H9 (cell line): ENCODE measurements around the gene CYP17A1. TPM values are rescaled to one million over a fixed set of nuclear protein-coding genes. Genes with fewer than 3 reads are reported as not detected.

ENCODE experiments used
- DNase-seq: peaks from one replicate; pipeline ENCODE4 v3.0.0-alpha.2; 2017
- H2AFZ ChIP-seq: one replicate; pipeline ENCODE4 v1.6.1; 2013; ENCODE audit warnings: mild to moderate bottlenecking, low read length, control low read depth, moderate library complexity
- H2AK5ac ChIP-seq: 2 replicates; pipeline ENCODE4 v1.6.1; 2013; ENCODE audit warnings: low read length, control low read depth, mixed read lengths; ENCODE audit not compliant: insufficient read length
- H2BK120ac ChIP-seq: one replicate; pipeline ENCODE4 v1.6.1; 2013; ENCODE audit warnings: low read depth, mild to moderate bottlenecking, low read length, control low read depth, inconsistent platforms; ENCODE audit not compliant: poor library complexity, severe bottlenecking
- H2BK12ac ChIP-seq: 2 replicates; pipeline ENCODE4 v1.6.1; 2013; ENCODE audit warnings: low read length, control low read depth, mixed read lengths, low read depth; ENCODE audit not compliant: insufficient read length
- H2BK15ac ChIP-seq: 2 replicates; pipeline ENCODE4 v1.6.1; 2013; ENCODE audit warnings: low read depth, low read length, control low read depth
- H2BK20ac ChIP-seq: one replicate; pipeline ENCODE4 v1.6.1; 2013; ENCODE audit warnings: low read depth, mild to moderate bottlenecking, low read length, control low read depth, inconsistent platforms; ENCODE audit not compliant: poor library complexity, severe bottlenecking
- H2BK5ac ChIP-seq: 2 replicates; pipeline ENCODE4 v1.6.1; 2013; ENCODE audit warnings: low read length, control low read depth, mixed read lengths; ENCODE audit not compliant: insufficient read length
- H3K14ac ChIP-seq: 2 replicates; pipeline ENCODE4 v1.6.1; 2013; ENCODE audit warnings: low read length, control low read depth; ENCODE audit not compliant: insufficient read depth
- H3K18ac ChIP-seq: 2 replicates; pipeline ENCODE4 v1.6.1; 2013; ENCODE audit warnings: low read depth, mild to moderate bottlenecking, mixed read lengths, low read length, control low read depth; ENCODE audit not compliant: insufficient read length
- H3K23ac ChIP-seq: 2 replicates; pipeline ENCODE4 v1.6.1; 2013; ENCODE audit warnings: low read length, control low read depth, mixed read lengths, low read depth; ENCODE audit not compliant: insufficient read length
- H3K23me2 ChIP-seq: 2 replicates; pipeline ENCODE4 v1.6.1; 2013; ENCODE audit warnings: low read depth, mild to moderate bottlenecking, mixed read lengths, low read length, control low read depth; ENCODE audit not compliant: insufficient read length, poor library complexity, severe bottlenecking
- H3K27ac ChIP-seq: 2 replicates; pipeline ENCODE4 v1.5.1; 2013; ENCODE audit warnings: low read length, control low read depth, mixed read lengths, low read depth; ENCODE audit not compliant: insufficient read length
- H3K27me3 ChIP-seq: 2 replicates; pipeline ENCODE4 v1.6.1; 2013; ENCODE audit warnings: low read length, control low read depth, inconsistent platforms; ENCODE audit not compliant: insufficient read depth
- H3K4ac ChIP-seq: 2 replicates; pipeline ENCODE4 v1.6.1; 2013; ENCODE audit warnings: low read depth, mild to moderate bottlenecking, control low read depth, inconsistent platforms, low read length, moderate library complexity
- H3K4me1 ChIP-seq: 2 replicates; pipeline ENCODE4 v1.6.1; 2013; ENCODE audit warnings: low read length, control low read depth, inconsistent platforms; ENCODE audit not compliant: insufficient read depth
- H3K4me2 ChIP-seq: 2 replicates; pipeline ENCODE4 v1.6.1; 2013; ENCODE audit warnings: low read length, control low read depth, mixed read lengths; ENCODE audit not compliant: insufficient read length, insufficient read depth
- H3K56ac ChIP-seq: 2 replicates; pipeline ENCODE4 v1.6.1; 2013; ENCODE audit warnings: low read depth, mild to moderate bottlenecking, mixed read lengths, low read length, control low read depth; ENCODE audit not compliant: insufficient read length
- H3K79me1 ChIP-seq: 2 replicates; pipeline ENCODE4 v1.6.1; 2013; ENCODE audit warnings: low read depth, mild to moderate bottlenecking, moderate library complexity, low read length, control low read depth, inconsistent platforms; ENCODE audit not compliant: insufficient read depth, poor library complexity, severe bottlenecking
- H3K79me2 ChIP-seq: 2 replicates; pipeline ENCODE4 v1.6.1; 2013; ENCODE audit warnings: low read length, control low read depth, inconsistent platforms; ENCODE audit not compliant: insufficient read depth
- H3K9ac ChIP-seq: 2 replicates; pipeline ENCODE4 v1.6.1; 2013; ENCODE audit warnings: low read length, control low read depth, mixed read lengths; ENCODE audit not compliant: insufficient read length; ENCODE audit errors: extremely low read depth
- H3K9me3 ChIP-seq: one replicate; pipeline ENCODE4 v1.6.1; 2013; ENCODE audit warnings: low read depth, low read length, inconsistent platforms; ENCODE audit not compliant: control insufficient read depth
- H3T11ph ChIP-seq: one replicate; pipeline ENCODE4 v1.6.1; 2013; ENCODE audit warnings: mild to moderate bottlenecking, low read length, control low read depth, inconsistent platforms
- H4K20me1 ChIP-seq: one replicate; pipeline ENCODE4 v1.6.1; 2013; ENCODE audit not compliant: control insufficient read depth, insufficient read length, insufficient read depth
- H4K5ac ChIP-seq: 2 replicates; pipeline ENCODE4 v1.6.1; 2013; ENCODE audit warnings: low read depth, mild to moderate bottlenecking, mixed read lengths, low read length, control low read depth; ENCODE audit not compliant: insufficient read length
- H4K8ac ChIP-seq: replicated peaks from 2 replicates; pipeline ENCODE4 v1.6.1; 2013; ENCODE audit warnings: low read length, control low read depth, mixed read lengths, low read depth; ENCODE audit not compliant: insufficient read length
- H4K91ac ChIP-seq: 2 replicates; pipeline ENCODE4 v1.6.1; 2013; ENCODE audit warnings: low read depth, mild to moderate bottlenecking, moderate library complexity, mixed read lengths, low read length, control low read depth; ENCODE audit not compliant: insufficient read length
- H3K27ac Mint-ChIP-seq, 3 experiments: 2 replicates in 2 of 3; 3 replicates in 1 of 3; pipeline ENCODE4 v1.8.0; 2020 to 2021; ENCODE audit warnings: mixed read lengths in 3 of 3, mild to moderate bottlenecking in 1 of 3, moderate library complexity in 1 of 3
- H3K27me3 Mint-ChIP-seq: 2 replicates; pipeline ENCODE4 v1.8.0; 2021; ENCODE audit warnings: low read depth, mild to moderate bottlenecking, moderate library complexity, mixed read lengths
- H3K36me3 Mint-ChIP-seq, 3 experiments: 2 replicates in 2 of 3; 3 replicates in 1 of 3; pipeline ENCODE4 v1.8.0; 2020 to 2021; ENCODE audit warnings: low read depth in 3 of 3, mixed read lengths in 3 of 3; ENCODE audit not compliant: insufficient read depth in 1 of 3
- H3K4me1 Mint-ChIP-seq, 2 experiments: 2 replicates each; pipeline ENCODE4 v1.8.0; 2020; ENCODE audit warnings: mixed read lengths in 2 of 2
- H3K4me3 Mint-ChIP-seq, 2 experiments: 2 replicates in 1 of 2; 3 replicates in 1 of 2; pipeline ENCODE4 v1.8.0; 2020 to 2021; ENCODE audit warnings: mild to moderate bottlenecking in 2 of 2, mixed read lengths in 2 of 2, moderate library complexity in 1 of 2
- H3K9me3 Mint-ChIP-seq, 2 experiments: 2 replicates in 1 of 2; 3 replicates in 1 of 2; pipeline ENCODE4 v1.8.0; 2020; ENCODE audit warnings: mild to moderate bottlenecking in 2 of 2, mixed read lengths in 2 of 2, moderate library complexity in 1 of 2
- CTCF ChIP-seq: fragments of 200-600 bp; sonication (generic); conservative IDR thresholded peaks from 3 replicates; pipeline ENCODE4 v1.8.0; 2021; ENCODE audit warnings: antibody characterized with exemption, mild to moderate bottlenecking
- WGBS: extraction: QIAGEN DNeasy Blood & Tissue Kit; methylation state at CpG from one replicate; pipeline ENCODE4 v1.1.7; 2013; ENCODE audit warnings: missing lambda C conversion rate, low lambda C conversion rate, mixed read lengths; ENCODE audit not compliant: insufficient read length; ENCODE audit errors: extremely low coverage; 5-methylcytosine and 5-hydroxymethylcytosine counted together
- total RNA-seq: library from RNA; stranded (reverse); gene quantifications from 2 replicates; pipeline ENCODE4 v1.2.1, GENCODE V29; 2021

CYP17A1 gene
- total RNA-seq, 1 experiment from 2014 or later = not detected

GRCh38 chr10:102872163-102872562 is 35.0 kb upstream of the CYP17A1 start:
- Histone ChIP-seq H3K79me1 (no peaks in the 10 kb centered on the region), H2BK15ac (no peak overlapping the region), H4K5ac (no peak overlapping the region), H2BK5ac (no peak overlapping the region), H3K18ac (no peak overlapping the region), H3K4me2 (no peak overlapping the region), H3K14ac (no peak overlapping the region), H4K91ac (no peak overlapping the region), H3K9ac (no peak overlapping the region), H3K9me3 (no peaks in the 10 kb centered on the region), H3K4me1 (no peaks in the 10 kb centered on the region; the same call in 1 of the 2 replicates), H3K27ac (no peak overlapping the region), H3K79me2 (no peaks in the 10 kb centered on the region), H3K4ac (no peak overlapping the region), H4K20me1 (no peaks in the 10 kb centered on the region), H2BK120ac (no peak overlapping the region), H3K27me3 (no peaks in the 10 kb centered on the region; the same call in 1 of the 2 replicates), H2AK5ac (no peak overlapping the region), H2BK20ac (no peak overlapping the region), H3K56ac (no peak overlapping the region), H2AFZ (no peak overlapping the region), H3K23ac (no peak overlapping the region), H3T11ph (no peak overlapping the region), H3K23me2 (peaks cover 6% of the 10 kb centered on the region), H2BK12ac (no peak overlapping the region), H4K8ac (no peak overlapping the region)
- Mint-ChIP-seq H3K27ac (no peak overlapping the region; a peak in 1 of 7 replicates), H3K4me1 (peaks cover 15 to 17% of the 10 kb centered on the region in 2 experiments), H3K27me3 (peaks cover 2% of the 10 kb centered on the region; the same call in 1 of the 2 replicates), H3K36me3 (peaks cover 0 to 6% (median 5%) of the 10 kb centered on the region in 3 experiments; a peak in 5 of 7 replicates), H3K4me3 (no peak overlapping the region), H3K9me3 (no peaks in the 10 kb centered on the region)
- no CpG with 5 or more reads among the region's 4 CpGs for WGBS
- TF ChIP-seq CTCF = no peak
- DNase-seq = no peak
